Skeletal muscle satellite cell (primary cell): Measurements from ENCODE around the gene MARK2.

ENCODE experiments used
- H3K27me3 ChIP-seq: 2 replicates; pipeline ENCODE4 v1.7.0; 2013; ENCODE audit warnings: low read length; ENCODE audit not compliant: control insufficient read depth, insufficient read depth
- H3K36me3 ChIP-seq: 2 replicates; pipeline ENCODE4 v1.7.0; 2013; ENCODE audit warnings: mild to moderate bottlenecking, control low read depth, low read length; ENCODE audit not compliant: insufficient read depth
- H3K4me1 ChIP-seq: 2 replicates; pipeline ENCODE4 v1.7.0; 2013; ENCODE audit warnings: low read length; ENCODE audit not compliant: control insufficient read depth, insufficient read depth
- H3K4me2 ChIP-seq: 2 replicates; pipeline ENCODE4 v1.7.0; 2013; ENCODE audit warnings: mild to moderate bottlenecking, low read length
- H3K4me3 ChIP-seq: 2 replicates; pipeline ENCODE4 v1.7.0; 2013; ENCODE audit warnings: low read length
- H3K9ac ChIP-seq: 2 replicates; pipeline ENCODE4 v1.7.0; 2013; ENCODE audit warnings: mild to moderate bottlenecking, low read depth, low read length, moderate library complexity
- H3K9me3 ChIP-seq: replicated peaks from 2 replicates; pipeline ENCODE4 v1.7.0; 2013; ENCODE audit warnings: mild to moderate bottlenecking, control low read depth, low read length

Gene MARK2

GRCh38 chr11:63915961-63916836 lies 77.3 kb downstream of the MARK2 start:
- no peaks in the 10 kb centered on the region for H3K36me3 ChIP-seq
- H3K4me1 ChIP-seq = peaks cover 38% of the 10 kb centered on the region
- no peaks in the 10 kb centered on the region for H3K9me3 ChIP-seq
- no peak overlapping the region for H3K9ac ChIP-seq
- H3K4me3 ChIP-seq = peak overlapping the region; percentile 71
- H3K4me2 ChIP-seq = peak overlapping the region; percentile 91
- peaks cover 4% of the 10 kb centered on the region for H3K27me3 ChIP-seq

- peaks cover 7% of the 10 kb centered on the region for H3K27me3 ChIP-seq
- H3K4me3 ChIP-seq = peak within 1 kb of the TSS; percentile 71
- peak within 1 kb of the TSS; percentile 91 for H3K4me2 ChIP-seq
- H3K36me3 ChIP-seq = no peaks in the 10 kb centered on the region
- no peaks in the 10 kb centered on the region for H3K9me3 ChIP-seq
- peak within 1 kb of the TSS; percentile 28 for H3K9ac ChIP-seq
- peaks cover 38% of the 10 kb centered on the region for H3K4me1 ChIP-seq
Observed at GRCh38 chr11:63916837-63917691, 78.2 kb downstream of the MARK2 start, which contains the start of gene RCOR2. TSS of gene RCOR2 (minus strand) at chr11:63917164. CDS start at chr11:63916456, 708 bp downstream.

DNA sequence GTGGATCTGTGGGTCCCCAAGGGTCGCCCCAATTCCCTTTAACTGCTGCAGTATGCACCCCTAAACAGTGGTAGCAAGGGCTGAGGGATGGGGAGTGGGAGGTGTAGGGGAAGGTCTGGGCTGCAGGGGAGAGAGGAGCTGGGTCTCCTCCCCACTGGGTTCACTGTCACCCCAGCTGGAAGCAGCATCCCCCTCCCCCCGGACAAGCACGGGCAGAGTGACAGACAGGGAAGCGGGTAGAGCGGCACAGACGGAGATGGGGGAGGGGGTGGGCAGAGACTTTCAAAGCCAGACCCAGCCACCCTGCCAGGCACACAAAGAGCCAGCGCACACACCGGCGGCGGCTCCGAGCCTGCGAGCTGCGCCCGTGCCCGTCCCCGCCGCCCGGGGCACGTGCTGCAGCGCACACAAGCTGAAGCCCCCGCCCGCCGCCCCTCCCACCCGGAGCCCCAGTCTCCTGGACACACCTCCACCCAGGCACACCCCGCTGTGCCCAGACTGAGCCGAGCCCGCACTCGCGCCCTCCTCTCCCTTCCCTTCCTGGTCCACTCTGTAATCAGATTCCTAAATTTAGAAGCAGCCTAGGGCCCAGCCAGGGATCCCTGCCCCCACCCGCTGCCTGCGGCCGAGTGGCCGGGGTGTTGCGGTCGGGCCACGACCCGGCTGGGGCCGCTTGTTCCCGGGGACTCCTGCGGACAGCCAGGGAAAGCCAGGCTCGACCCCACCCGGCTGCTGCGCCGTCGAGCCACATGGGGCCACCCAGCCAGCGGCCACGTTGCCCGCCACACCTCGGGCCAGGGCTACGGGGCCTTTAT lies 79.0 kb downstream of the MARK2 start:
- Histone ChIP-seq H3K4me2 (peak overlapping the region; percentile 91), H3K27me3 (peaks cover 12% of the 10 kb centered on the region), H3K9ac (peak overlapping the region; percentile 28), H3K36me3 (no peaks in the 10 kb centered on the region), H3K4me1 (peaks cover 38% of the 10 kb centered on the region), H3K9me3 (no peaks in the 10 kb centered on the region), H3K4me3 (peak overlapping the region; percentile 71)

DNA sequence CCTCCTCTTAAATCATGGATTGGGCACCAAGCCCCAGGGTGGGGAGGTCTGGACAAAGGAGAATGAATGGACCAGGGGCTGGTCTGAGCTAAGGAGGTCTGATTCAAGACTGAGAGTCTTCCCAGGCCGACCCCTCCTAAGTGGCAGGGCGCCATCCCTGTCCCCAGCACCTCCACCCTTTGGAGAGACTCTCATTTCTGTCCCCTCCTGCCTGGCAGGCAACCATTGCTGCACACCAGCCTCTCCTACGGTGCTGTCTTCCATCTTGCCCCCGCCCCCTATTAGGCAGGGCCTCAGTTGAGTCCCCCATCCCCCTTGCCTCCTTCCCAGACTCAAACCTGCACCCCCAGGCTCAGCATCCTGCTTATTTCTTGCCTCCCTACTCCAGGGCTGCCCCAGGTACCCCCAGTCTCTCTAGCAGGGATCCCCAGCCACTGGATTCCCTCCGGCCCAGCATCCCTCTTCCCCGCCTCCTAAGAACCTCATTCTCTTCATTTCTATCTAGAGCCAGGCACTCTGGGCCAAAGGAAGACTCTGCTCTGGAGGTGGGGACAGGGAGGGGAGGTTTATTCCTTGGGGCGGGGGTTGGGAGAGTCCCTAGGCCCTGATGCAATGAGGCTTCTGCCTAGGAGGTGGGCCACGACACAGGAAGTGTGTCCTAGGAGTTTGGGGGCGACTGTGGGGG lies 79.7 kb downstream of the MARK2 start:
- Histone ChIP-seq H3K4me3 (no peak overlapping the region), H3K27me3 (peaks cover 17% of the 10 kb centered on the region), H3K4me1 (peaks cover 38% of the 10 kb centered on the region), H3K36me3 (no peaks in the 10 kb centered on the region), H3K9ac (no peak overlapping the region), H3K4me2 (peak overlapping the region; percentile 91), H3K9me3 (no peaks in the 10 kb centered on the region)

GRCh38 chr11:63919267-63920125 lies 80.6 kb downstream of the MARK2 start:
- Histone ChIP-seq H3K27me3 (peaks cover 17% of the 10 kb centered on the region), H3K4me1 (peaks cover 38% of the 10 kb centered on the region), H3K9ac (peak overlapping the region; percentile 54), H3K36me3 (no peaks in the 10 kb centered on the region), H3K4me3 (peak overlapping the region; percentile 55), H3K4me2 (peak overlapping the region; percentile 85), H3K9me3 (no peaks in the 10 kb centered on the region)

DNA sequence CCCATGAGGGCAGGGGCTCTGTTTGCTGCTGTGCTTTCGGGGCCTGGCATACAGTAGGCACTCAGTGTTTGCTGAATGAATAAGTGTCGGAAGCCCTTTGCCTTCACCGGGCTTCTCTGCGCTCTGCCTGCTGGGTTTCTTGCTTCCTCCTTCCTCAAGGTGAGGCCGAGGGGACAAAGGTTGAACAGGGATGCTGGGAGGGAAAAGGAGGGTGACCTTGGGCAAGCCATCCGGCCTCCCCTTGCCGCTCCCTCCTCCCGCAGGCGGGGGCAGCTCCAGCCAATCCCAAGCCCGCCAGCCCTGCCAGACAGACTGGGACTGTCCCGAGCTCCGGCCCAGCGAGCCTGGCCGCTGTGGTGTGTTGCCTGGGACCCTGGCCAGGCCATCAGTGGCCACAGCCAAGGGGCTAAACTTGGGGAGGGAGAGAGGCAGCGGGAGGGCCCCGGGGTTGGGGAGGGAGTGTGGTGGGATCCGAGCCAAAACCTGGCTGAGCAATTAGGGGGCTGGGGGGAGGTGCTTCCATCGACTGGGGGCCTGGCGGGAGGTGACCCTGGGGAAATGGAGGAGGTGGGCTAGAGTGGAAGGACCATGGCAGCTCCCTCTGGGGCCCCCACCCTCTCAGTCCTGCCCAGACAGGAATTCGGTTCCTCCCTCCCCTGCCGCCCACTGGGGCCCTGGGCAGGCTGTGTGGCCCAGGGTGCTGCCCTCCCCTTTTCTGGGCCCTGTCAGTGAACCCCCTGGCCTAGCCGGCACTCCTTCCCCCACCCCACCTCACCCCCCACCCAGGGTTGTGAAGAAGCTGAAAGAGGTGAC lies 81.4 kb downstream of the MARK2 start:
- H3K36me3 ChIP-seq = no peaks in the 10 kb centered on the region
- no peaks in the 10 kb centered on the region for H3K9me3 ChIP-seq
- peaks cover 17% of the 10 kb centered on the region for H3K27me3 ChIP-seq
- no peak overlapping the region for H3K9ac ChIP-seq
- H3K4me2 ChIP-seq = peak overlapping the region; percentile 85
- H3K4me3 ChIP-seq = no peak overlapping the region
- peaks cover 38% of the 10 kb centered on the region for H3K4me1 ChIP-seq

DNA sequence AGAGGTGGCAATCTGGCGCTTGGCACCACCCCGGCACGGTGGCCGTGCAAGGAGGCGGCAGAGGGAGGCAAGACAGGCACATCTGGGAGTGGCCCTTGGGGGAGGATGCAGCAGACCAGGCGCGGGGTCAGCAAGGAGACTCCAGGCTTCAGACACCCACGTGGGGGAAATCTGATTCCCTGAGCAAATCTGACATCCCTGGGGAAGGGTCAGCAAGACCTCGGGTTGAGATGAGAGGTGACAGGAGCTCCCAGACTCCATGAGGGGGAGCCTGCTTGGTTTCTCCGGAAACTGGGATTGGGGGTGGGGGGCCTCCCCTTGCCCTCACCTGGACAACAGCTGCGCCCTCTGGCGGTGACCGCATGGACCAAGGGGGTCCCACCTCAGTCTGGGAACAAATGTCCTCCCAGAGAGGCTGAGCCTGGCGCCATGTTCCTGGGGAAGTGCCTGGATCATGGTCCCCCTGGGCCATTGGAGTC lies 82.1 kb downstream of the MARK2 start:
- Histone ChIP-seq H3K9me3 (no peaks in the 10 kb centered on the region), H3K4me2 (no peak overlapping the region), H3K4me1 (peaks cover 38% of the 10 kb centered on the region), H3K4me3 (no peak overlapping the region), H3K27me3 (peaks cover 17% of the 10 kb centered on the region), H3K36me3 (no peaks in the 10 kb centered on the region), H3K9ac (no peak overlapping the region)

GRCh38 chr11:63922673-63923192 lies 83.8 kb downstream of the MARK2 start:
- no peaks in the 10 kb centered on the region for H3K36me3 ChIP-seq
- H3K4me2 ChIP-seq = no peak overlapping the region
- no peak overlapping the region for H3K9ac ChIP-seq
- peaks cover 14% of the 10 kb centered on the region for H3K27me3 ChIP-seq
- no peak overlapping the region for H3K4me3 ChIP-seq
- H3K4me1 ChIP-seq = peaks cover 26% of the 10 kb centered on the region
- H3K9me3 ChIP-seq = no peaks in the 10 kb centered on the region

DNA sequence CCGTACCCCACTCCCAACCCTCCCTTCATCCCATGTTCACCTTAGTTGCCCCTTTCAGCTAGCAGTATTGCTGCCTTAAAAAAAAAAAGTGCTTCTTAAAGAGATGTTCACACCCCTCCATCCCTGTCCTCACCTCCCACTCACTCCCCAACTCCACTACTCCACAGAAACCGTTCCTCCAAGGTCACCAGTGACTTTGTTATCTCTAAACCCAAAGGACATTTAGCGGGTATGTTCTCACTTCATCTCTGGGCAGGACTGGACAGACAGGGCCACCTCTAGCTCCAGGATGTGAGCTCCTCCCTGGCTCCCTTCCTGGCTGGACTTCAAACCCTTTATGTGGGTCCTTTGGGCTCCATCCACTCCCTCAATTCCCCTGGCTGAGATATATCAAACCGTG lies 84.4 kb downstream of the MARK2 start:
- H3K36me3 ChIP-seq = no peaks in the 10 kb centered on the region
- H3K4me1 ChIP-seq = peaks cover 22% of the 10 kb centered on the region
- H3K9me3 ChIP-seq = no peaks in the 10 kb centered on the region
- no peak overlapping the region for H3K4me3 ChIP-seq
- no peak overlapping the region for H3K4me2 ChIP-seq
- no peak overlapping the region for H3K9ac ChIP-seq
- H3K27me3 ChIP-seq = peaks cover 18% of the 10 kb centered on the region
